CD4-positive, alpha-beta T cell treated with Interleukin-17A for 4 hours (primary cell): ENCODE data around the gene C19orf12.
A peak's percentile ranks its signal among the peaks of the same experiment; 100 is the strongest.

Experiments used
- DNase-seq: peaks from one replicate; pipeline ENCODE4 v3.0.0-alpha.2; 2020; ENCODE audit warnings: mixed read lengths

The C19orf12 gene

DNA sequence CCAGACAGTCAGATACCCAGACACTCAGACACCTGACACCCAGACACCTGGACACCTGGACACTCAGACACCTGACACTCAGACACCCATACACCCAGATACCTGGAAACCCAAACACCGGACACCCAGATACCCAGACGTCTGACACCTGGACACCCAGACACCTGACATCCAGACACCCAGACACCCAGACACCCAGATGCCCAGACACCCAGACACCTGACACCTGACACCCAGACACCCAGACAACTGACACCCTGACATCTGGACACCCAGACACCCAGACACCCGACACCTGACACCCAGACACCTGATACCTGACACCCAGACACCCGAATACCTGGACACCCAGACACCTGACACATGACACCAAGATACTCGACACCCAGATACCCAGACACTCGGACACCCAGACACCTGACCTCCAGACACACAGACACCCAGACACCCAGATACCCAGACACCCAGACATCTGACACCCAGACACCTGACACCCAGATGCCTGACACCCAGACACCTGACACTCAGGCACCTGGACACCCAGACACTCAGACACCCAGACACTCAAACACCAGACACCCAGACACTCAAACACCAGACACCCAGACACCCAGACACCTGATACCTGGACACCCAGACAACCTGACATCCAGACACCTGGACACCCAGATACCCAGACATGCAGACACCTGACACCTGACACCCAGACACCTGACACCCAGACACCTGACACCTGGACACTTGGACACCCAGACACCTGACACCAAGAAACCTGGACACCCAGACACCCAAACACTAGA, 19.1 kb downstream of the C19orf12 start:
- no peak for DNase-seq

DNA sequence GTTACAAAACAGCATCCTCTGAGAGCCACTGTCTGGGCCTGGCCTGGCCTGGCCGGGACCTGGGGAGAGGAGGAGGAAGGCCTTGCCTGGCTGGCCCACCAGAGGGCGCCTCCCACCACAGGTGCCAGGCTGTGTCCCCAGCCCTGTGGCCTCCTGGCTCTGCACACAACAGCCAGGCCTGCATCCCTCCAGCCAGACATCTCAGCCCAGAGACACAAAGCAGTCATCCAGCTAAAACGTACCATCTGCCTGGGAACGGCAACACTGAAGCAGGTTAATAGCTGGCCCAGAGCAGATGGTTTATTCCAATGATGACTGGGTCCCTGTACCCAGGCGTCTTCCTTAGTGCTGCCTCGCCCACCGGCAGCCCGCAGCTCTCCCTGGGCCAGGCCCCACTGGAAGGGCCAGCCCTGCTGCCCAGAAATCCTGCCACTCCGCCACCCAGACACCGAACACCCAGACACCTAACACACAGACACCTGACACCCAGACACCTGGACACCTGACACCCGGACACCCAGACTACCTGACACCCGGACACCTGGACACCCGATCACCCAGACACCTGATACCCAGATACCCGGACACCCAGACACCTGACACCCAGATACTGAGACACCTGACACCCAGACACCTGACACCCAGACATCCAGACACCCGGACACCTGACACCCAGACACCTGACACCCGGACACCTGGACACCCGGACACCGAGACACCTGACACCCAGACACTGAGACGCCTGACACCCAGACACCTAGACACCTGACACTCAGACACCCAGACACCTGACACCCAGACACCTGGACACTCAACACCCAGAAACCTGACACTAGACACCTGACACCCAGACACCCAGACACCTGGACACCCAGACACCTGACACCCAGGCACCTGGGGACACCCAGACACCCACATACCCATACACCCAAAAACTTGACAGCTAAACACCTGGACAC, 20.1 kb downstream of the C19orf12 start:
- DNase-seq = peak; percentile 91

DNA sequence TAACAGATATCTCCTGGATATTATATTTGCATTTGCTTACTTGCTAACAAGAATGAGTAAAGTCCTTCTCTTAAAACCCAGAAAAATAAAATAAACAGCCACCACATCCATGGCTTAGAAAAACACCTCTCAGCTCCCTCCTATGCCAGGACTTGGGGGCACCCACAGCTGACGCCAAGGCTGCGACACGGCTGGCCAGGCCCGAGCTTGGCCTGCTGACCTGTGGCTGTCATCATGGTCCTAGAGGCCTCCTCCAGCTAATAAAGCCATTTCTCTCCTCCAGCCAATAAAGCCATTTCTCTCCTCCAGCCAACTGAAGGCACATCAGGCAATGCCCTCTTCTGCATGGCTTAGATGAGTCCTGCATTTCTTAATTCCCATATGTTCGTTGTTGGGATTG, 20.9 kb downstream of the C19orf12 start:
- DNase-seq = no peak

DNA sequence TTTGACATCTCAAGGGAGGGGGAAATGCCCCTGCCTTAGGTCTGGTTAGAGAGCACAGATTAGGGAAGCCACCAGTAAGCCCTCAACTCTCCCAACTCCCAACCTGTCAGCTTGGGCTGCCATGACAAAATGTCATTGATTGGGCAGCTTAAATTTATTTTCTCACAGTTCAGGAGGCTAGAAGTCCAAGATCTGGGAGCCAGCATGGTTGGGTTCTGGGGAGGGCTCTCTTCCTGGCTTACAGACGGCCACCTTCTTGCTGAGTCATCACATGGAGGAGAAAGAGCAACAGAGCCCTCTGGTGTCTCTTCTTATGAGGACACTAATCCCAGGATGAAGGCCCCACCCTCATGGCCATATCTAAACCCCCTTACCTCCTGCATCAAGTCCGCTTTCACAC, 24.2 kb downstream of the C19orf12 start:
- DNase-seq = peak; percentile 70

DNA sequence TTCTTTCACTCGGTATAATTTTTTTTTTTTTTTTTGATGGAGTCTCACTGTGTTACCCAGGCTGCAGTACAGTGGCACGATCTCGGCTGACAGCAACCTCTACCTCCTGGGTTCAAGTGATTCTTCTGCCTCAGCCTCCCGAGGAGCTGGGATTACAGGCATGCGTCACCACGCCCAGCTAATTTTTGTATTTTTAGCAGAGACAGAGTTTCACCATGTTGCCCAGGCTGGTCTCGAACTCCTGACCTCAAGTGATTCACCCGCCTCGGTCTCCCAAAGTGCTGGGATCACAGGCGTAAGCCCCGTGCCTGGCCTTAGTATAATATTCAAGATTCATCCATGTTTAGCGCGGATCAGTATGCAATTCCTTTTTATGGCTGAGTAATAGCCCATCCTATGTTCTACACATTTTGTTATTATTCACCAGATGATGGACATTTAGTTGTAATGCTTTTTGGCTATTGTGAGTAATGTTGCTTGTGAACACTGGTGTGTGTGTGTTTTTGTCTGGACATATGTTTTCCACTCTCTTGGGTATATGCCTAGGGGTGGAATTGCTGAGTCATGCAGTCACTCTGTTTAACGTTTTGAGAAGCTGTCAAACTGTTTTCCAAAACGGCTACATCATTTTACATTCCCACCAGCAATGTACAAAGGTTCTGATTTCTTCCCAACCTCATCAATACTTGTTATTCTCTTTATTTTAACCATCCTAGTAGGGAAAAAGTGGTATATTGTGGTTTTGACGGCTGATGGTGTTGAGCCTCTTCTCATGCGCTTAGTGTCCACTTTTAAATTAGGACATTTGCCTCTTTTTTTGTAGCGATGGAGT, 26.9 kb downstream of the C19orf12 start:
- no peak for DNase-seq

DNA sequence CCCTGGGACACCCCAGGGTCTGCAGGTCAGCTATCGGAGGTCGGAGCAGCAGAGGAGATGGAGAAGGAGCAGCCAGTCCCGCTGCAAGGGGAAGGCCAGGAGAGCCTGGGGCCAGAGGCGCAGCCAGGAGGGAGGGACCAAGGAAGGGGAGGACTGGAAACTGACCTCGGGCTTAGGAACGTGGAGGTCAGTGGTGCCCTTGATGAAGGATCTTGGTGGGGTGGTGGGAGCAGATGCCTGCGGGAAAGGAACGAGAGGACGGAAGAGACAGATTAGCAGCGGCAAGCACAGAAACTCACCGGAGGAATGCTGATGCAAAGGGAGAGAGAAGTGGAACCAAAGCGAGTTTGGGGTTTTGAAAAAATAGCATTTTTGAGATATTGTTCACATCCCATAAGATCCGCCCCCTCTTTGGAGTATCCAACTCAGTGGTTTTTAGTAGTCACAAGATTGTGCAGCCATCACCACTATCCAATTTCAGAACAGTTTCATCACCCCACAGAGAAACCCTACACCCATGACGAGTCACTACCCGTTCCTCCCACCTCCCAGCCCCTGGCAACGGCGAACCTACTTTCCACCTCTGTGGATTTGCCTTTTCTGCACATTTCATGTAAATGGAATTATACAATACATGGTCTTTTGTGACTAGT, 27.7 kb downstream of the C19orf12 start:
- no peak for DNase-seq

DNA sequence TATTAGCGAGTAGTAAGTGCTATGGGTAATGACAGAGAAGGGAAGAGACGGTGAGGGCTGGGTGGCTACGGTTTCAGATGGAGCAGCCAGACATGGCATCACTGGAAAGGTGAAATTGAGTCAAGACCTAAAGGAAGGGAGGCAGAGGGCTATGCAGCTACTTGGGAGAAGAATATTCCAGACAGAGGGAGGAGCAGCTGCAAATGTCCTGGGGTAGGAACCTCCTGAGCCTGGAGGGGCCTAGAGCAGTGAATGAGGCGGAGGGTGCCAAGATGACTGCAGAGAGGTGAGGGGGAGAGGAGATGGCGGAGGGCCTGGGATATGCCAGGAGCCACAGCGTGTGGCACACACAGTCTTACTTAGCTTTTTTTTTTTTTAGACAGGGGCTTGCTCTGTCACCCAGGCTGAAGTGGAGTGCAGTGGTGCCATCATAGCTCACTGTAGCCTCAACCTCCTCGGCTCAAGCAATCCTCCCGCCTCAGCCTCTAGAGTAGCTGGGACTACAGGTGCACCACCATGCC, 28.7 kb downstream of the C19orf12 start:
- no peak for DNase-seq

DNA sequence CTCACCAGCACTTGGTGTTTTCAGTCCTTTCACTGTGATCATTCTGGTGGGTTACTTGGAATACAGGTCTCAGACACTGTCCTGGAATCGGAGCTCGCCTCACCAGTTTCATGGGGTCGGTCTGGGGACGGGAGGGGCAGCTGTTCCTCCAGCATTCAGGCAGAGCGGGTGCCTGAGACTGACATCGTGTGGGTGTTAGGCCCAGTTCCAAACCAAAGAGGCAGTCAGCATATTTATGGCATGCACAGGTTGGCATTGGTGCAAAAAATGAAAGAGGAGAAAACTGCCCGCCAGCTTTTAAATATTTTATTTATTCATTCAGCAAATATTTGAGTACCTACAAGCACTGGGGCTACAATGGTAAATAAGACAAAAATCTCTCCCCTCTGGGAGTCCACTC, 29.7 kb downstream of the C19orf12 start:
- no peak for DNase-seq

DNA sequence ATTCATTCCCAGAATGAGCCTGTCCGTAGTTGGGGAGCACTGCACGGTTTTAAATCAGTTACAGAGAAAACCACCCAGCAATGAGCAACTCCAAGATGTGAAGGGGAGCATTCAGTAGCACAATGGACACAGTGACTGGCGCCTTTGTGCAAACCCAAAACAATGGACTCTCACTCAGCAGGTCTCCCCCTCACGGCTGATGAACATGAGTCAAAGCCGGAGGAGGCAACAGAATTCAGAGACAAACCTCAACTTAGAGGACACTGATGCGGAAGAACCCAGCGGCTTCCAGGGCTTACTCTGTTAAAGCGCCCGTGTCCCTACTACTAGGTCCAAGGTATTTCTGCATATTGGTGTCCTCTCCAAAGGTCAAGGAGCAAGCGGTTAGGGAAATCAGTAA, 32.1 kb downstream of the C19orf12 start:
- DNase-seq = no peak

DNA sequence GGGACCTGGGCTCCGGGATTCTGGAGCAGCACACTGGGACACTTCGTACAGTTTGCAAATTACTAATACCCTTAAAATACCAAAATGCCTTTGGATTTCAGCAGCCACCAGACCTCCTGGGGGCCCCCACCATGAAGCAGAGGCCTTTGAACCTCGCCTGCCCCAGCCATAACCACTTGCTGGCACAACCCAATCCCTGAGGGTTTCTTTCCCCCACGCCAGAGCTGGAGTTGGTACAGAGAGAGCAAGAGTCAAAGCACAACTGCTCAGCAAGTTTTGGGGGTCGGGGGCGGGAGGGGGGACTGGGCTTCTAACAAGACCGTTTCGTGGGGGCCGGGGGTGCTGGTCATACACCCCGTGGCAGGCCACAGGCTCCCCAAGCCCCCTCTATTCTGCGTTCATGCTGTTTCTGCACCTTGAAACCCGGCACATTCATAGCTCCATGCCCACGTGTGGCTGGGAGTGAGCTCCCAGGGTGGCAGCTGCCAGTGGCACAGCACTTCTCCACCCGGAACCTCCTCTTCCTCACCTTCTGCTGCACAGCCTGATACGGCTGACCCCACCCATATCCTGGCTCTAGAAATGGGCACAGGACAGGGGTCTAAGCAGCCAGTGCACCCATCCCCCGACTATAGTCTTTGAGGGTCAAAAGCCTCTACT, 32.7 kb downstream of the C19orf12 start:
- DNase-seq = no peak

DNA sequence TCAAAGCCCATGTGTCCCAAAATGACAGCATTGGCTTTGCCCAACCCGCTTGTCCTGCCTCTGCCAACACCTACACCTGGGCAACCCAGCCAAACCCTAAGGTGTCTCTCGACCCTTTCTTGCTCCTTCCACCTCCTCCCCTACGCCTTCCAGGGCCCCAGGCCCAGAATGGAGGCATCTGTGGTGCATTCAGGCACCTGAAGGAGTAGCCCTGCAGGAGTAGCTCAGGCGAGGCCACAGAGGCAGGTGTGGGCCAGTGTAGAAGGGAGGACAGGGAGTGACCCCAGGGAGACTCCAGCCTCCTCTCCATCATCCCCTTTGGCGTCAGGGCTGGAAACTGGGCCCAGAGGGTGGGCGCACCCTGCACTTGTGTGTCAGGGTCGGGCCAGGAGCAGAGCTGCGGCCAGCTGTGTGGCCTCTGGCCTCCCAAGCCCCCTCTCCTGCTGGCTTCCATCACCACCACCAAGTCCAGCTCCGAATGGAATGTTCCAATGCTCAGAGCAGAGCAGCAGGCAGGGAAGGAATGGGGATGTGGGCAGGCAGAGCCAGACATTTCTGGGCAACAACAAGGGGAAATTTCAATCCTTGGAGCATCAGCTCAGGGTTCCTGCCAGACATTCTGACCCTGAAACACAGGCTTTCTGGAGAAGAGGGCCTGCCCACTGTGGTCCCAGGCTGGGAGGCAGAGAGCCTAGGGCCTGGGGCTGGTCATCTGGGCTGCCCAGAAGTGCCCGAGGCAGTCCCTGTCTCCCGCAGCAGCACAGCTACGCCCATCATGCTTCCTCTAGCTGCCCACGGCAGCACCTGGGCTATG, 33.4 kb downstream of the C19orf12 start:
- no peak for DNase-seq

DNA sequence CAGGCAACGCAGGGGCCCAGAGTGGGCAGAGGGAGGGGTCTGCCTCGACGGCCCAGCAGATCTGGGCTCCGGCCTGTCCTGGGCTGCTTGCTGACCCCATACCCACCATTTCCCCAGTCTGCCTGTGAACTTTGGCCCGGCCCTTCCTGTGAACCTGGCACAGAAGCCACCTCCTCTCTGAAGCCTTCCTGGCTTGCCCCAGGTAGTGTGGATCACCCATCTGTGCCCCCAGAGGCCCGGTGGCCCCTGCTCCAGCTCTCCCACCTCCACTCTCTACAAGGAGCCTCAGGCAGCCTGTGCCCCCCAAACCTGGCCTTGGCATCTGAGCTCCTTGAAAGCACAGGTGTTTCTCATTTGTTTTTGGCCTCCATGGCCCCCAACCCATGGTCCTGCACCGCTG, 34.1 kb downstream of the C19orf12 start:
- DNase-seq = no peak

DNA sequence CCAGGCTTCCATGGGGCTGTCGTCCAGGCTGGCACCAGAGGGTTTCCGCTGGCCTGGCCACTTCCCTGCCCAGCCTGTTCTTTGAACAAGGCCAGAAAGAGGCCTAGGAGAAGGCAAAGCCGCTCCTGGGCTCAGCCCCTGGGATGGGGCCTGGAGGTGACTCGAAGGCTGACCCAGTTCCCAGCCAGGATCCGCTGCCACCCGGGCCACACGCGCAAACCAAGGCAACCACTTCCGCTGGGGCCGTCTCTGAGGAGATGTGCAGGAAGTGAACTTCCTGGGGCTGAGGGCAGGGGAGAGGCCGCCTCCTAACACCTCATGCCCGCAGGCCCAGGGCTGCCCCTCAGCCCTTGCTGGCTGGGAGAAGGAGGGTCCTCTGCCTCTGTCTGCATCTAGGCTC, 34.6 kb downstream of the C19orf12 start:
- peak; percentile 86 for DNase-seq

DNA sequence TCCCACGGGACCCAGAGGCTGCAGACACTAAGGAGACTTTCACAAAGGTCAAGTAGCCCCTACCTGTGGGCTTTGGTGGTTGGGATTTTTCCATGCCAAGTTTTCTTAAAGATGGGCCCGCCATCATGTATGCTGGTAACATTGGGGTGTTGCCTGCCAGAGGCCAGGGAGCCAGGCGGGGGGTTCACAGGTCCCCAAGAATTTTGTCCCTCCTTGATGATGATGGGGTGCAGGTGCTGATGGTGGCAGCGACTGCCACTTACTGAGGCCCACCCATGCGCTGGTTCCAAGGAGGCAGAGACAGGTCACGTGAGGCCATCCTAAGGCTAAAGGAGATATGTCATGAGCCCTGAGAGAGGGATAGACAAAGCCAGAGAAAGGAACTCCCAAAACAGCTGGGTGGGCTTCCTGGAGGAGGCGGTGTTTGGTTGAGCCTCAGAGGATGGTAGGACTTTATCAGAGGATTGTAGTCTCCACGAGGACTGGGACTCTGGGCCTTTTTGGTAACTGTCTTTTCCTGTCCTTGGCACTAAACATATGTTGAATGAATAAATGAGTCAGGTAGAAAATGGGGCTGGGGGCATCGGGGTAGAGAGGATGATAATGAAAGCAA, 35.4 kb downstream of the C19orf12 start:
- DNase-seq = no peak

DNA sequence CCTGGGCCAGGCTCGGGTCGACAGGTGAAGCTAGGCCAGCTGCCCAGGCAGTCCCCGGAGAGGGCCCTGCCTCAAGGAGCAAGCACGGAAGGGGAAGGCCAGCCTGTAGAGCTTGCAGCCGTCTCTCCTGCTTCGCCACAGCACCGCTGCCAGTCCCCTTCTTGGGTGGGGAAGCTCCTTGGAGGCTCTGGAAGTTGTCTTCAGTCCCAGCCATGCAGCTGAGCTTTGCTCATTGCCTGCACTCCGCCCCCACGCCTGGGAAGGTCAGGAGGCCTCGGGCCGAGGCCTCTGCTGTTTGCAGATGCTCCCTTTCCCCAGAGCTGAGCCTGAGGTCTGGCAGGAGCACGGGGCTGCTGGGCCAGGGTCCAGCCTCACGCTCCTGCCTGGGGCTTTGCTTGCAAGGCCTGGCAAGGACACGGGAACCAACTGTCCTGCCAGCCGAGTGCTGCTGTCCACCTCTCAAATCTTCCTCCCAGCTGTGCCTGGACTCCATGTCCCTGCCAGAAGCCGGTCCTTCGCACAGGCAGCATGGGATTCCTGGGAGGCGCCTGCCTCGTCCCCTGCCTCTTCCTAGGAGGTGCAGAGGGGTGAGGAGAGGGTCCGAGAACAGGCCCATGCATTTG, 36.5 kb downstream of the C19orf12 start:
- no peak for DNase-seq

DNA sequence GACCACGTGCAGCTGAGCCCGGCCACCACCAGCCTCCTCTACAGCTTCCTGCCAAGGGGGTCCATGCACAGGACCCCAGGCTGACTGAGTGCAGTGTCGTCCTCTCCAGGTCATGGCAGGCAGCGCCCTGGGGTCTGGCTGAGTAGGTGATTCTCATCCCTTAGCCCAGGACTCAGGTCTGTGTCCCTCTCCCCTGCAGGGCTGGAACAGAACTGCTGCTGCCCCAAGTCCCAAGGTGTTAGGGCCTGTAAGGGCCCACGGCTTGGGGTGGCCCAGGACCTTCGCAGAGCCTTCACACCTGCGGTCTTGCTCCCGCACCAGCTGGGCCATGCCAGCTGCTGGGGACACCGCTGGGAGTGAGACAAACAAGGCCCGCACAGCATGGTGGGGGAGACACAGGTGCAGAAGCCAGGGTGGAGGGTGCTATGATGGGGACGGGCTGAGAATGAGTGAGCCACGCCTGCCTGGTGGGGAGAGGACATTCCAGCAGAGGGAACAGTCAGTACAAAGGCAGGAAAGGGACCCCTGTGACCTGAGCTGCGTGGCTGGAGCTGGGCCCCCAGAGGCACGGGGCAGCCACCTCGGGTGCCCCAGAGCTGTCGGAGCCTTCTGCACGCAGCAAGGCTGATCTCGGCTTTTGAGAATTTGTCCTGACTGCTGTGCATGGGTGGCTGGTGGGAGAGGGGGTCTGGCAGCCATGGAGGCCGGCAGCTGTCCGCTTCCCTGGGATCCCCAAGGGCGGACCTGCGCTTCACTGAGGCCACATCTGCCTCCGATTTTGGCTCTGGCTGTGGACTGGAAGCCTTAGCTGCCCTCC, 37.9 kb downstream of the C19orf12 start:
- DNase-seq = no peak

DNA sequence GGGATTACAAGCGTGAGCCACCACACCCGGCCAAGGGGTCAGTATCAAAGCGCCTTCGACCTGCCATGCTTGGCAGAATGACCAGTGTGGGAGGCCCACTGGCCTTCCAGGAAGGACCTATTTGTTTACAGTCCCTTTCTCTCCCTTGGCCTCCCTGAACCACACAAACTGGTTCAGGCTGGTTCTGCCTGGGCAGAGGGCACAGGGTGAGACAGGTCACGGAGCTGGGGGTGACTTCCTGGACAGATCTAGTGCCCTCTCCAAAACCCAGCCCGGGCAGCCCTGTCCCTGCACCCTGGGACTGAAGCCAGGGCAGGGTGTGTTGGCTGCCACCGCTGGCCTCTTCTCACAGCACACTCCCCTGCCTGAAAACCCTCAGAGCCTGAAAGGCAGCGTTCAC, 38.5 kb downstream of the C19orf12 start:
- DNase-seq = no peak

DNA sequence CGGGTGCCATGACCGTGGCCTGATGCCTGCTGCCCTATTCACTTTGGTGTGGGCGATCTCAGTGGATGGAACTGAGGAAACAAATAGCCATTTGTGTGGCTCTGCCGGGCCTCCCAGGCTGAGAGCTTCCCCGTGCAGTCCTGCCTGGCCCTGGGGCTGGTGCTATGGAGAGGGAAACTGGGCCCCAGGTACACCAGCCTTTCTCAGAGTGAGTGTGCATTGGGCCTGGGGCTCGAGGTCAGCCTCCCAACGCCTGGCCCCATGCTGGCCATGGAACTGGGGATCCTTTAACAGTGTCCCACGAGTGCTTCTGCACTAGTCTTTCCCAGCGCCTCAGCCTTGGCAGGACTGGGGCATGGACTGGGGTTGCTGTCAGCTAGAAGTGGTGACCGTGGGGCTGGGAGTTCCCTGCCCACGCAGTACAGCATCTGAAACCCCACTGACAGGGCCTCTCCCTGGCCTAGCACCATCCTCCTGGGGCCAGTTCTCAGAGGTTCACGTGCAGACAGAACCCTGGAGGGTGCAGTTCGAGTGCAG, 39.3 kb downstream of the C19orf12 start:
- no peak for DNase-seq
